Measurements from ENCODE around the gene MAP7D1.

The MAP7D1 gene

GRCh38 chr1:36126797-36127500 is 29.0 kb upstream of the MAP7D1 start:
- DNase-seq (ENCODE audit: low read depth): no peak

- no peak for DNase-seq (ENCODE audit: low read depth)
These were observed 27.6 kb upstream of the MAP7D1 start for GRCh38 chr1:36128126-36128904.

GRCh38 chr1:36128905-36129206 is 27.1 kb upstream of the MAP7D1 start:
- DNase-seq (ENCODE audit: low read depth): no peak

GRCh38 chr1:36132029-36132428 is 23.9 kb upstream of the MAP7D1 start:
- DNase-seq (ENCODE audit: low read depth): no peak

GRCh38 chr1:36133484-36133883 is 22.5 kb upstream of the MAP7D1 start:
- DNase-seq (ENCODE audit: low read depth): no peak

- no peak for DNase-seq (ENCODE audit: low read depth)
These were observed 21.9 kb upstream of the MAP7D1 start for GRCh38 chr1:36134031-36134430.

GRCh38 chr1:36134505-36135329 is 21.2 kb upstream of the MAP7D1 start:
- DNase-seq (ENCODE audit: low read depth): no peak

GRCh38 chr1:36135330-36135667 is 20.7 kb upstream of the MAP7D1 start:
- DNase-seq (ENCODE audit: low read depth): no peak

GRCh38 chr1:36135796-36136195 is 20.2 kb upstream of the MAP7D1 start:
- DNase-seq (ENCODE audit: low read depth): no peak

GRCh38 chr1:36136535-36136934 is 19.4 kb upstream of the MAP7D1 start:
- no peak for DNase-seq (ENCODE audit: low read depth)

GRCh38 chr1:36137226-36137625 is 18.7 kb upstream of the MAP7D1 start:
- DNase-seq (ENCODE audit: low read depth): no peak

- DNase-seq (ENCODE audit: low read depth): no peak
These were observed 18.2 kb upstream of the MAP7D1 start for GRCh38 chr1:36137776-36138175.

GRCh38 chr1:36139521-36139920 is 16.4 kb upstream of the MAP7D1 start:
- DNase-seq (ENCODE audit: low read depth): no peak

GRCh38 chr1:36142121-36142520 is 13.8 kb upstream of the MAP7D1 start:
- DNase-seq (ENCODE audit: low read depth): no peak

- no peak for DNase-seq (ENCODE audit: low read depth)
These were observed 12.5 kb upstream of the MAP7D1 start for GRCh38 chr1:36143424-36143823.

- no peak for DNase-seq (ENCODE audit: low read depth)
These were observed 11.5 kb upstream of the MAP7D1 start for GRCh38 chr1:36144413-36144812.

- no peak for DNase-seq (ENCODE audit: low read depth)
These were observed 7.1 kb upstream of the MAP7D1 start for GRCh38 chr1:36148821-36149236.

- peak; percentile 98 for DNase-seq (ENCODE audit: low read depth)
These were observed 6.6 kb upstream of the MAP7D1 start, which contains the start of gene TRAPPC3 for GRCh38 chr1:36149237-36149972. Gene TRAPPC3 (minus strand): TSS chr1:36149486. CDS start chr1:36149378, 108 bp downstream.

- no peak for DNase-seq (ENCODE audit: low read depth)
These were observed 6.0 kb upstream of the MAP7D1 start for GRCh38 chr1:36149973-36150295.

- DNase-seq (ENCODE audit: low read depth): peak; percentile 62
These were observed 5.4 kb upstream of the MAP7D1 start for GRCh38 chr1:36150296-36151133.

GRCh38 chr1:36151134-36151844 is 4.7 kb upstream of the MAP7D1 start:
- DNase-seq (ENCODE audit: low read depth): no peak

Data from activated T-cell treated with anti-CD3 and anti-CD28 coated beads for 1 hour (primary cell).